SIG-M5 (cell line): ENCODE results near the gene GRHL1.
"Not testable (repeated sequence)": the region's sequence is repeated elsewhere in the genome, so short reads cannot be mapped to it uniquely, and the experiment has no call there.

ENCODE experiments used
- DNase-seq: peaks from one replicate; lab custom pipeline; 2025; lab: John Stamatoyannopoulos, UW

Gene GRHL1, protein sequence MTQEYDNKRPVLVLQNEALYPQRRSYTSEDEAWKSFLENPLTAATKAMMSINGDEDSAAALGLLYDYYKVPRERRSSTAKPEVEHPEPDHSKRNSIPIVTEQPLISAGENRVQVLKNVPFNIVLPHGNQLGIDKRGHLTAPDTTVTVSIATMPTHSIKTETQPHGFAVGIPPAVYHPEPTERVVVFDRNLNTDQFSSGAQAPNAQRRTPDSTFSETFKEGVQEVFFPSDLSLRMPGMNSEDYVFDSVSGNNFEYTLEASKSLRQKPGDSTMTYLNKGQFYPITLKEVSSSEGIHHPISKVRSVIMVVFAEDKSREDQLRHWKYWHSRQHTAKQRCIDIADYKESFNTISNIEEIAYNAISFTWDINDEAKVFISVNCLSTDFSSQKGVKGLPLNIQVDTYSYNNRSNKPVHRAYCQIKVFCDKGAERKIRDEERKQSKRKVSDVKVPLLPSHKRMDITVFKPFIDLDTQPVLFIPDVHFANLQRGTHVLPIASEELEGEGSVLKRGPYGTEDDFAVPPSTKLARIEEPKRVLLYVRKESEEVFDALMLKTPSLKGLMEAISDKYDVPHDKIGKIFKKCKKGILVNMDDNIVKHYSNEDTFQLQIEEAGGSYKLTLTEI

GRCh38 chr2:9951522-9952285, at the start of gene GRHL1:
GRHL1 (plus strand) TSS chr2:9951693; CDS start chr2:9951834, 141 bp downstream.
- peak; percentile 22 for DNase-seq

DNA sequence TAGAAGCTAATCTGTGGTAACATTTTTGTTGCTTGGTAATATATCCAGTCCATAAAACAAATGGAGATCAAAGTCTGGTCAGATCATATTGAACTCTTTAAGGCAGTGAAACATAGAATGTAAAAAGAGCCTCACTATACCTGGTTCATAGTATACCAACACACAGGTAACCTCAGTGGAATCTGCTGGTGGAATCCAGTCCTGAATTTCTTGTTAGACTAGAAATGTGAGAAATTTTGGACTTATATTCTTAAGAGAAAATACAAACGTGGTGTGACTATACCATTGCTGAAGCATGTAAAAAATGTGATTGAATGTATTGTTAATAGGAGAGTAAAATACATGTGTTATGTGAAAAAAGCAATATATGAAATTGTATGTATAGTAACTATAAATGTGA, 46.1 kb upstream of the GRHL1 start:
- DNase-seq = no peak

GRCh38 chr2:9907402-9907801, 44.1 kb upstream of the GRHL1 start:
- no peak for DNase-seq

DNA sequence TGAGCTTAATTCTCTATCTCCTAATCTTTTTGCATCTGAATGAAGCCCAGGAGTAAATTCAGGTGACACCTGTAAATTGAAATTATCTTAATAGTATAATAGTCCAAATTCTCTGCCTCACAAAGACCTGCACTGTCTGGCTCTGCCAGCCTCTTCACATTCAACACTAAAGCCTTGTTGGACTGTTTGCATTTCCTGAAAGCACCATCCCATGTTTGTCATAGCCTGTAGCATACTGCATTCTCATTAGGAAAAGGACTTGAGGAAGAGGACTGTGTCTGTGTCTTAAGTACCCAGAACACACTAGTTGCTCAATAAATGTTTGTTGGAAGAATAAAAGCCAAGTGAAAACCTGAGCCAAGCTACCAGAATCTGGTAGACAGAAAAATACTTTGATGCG, 42.9 kb upstream of the GRHL1 start:
- no peak for DNase-seq

- DNase-seq = no peak
Observed at GRCh38 chr2:9909106-9909505, 42.4 kb upstream of the GRHL1 start.

GRCh38 chr2:9910699-9911098, 40.8 kb upstream of the GRHL1 start:
- no peak for DNase-seq

- DNase-seq = no peak
Observed at GRCh38 chr2:9912468-9912867, 39.0 kb upstream of the GRHL1 start.

DNA sequence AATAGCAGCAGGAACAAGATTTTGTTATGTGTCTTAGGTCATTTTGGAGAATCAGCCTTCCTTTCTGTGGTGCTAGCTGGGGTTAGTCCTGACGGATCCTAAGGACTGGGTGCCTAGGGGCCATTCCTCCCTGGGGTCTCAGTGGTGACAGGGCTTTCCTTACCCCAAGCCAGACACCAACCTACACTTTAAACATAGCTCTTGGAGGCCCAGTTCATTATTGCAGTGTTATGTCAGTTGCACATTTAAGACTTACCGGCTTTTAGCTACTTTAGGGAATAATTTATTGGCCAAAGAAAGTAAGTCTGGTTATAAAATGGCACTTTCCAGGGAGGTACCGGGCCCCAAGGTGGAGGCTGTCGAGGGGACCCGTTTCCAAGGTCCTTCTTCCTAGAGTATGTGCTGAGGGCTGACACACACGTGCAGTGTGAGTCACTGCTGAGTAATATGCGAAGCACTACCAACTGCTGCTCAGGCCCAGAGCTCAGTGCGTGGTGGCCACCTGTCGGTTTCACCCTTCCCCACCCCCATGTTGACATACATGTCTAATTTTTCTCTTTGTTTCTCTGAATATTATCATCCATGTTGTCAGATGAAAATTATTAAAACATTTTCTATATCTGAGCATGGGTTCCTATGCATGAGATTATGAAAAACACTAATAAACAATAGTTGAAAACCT, 37.0 kb upstream of the GRHL1 start:
- DNase-seq = no peak

DNA sequence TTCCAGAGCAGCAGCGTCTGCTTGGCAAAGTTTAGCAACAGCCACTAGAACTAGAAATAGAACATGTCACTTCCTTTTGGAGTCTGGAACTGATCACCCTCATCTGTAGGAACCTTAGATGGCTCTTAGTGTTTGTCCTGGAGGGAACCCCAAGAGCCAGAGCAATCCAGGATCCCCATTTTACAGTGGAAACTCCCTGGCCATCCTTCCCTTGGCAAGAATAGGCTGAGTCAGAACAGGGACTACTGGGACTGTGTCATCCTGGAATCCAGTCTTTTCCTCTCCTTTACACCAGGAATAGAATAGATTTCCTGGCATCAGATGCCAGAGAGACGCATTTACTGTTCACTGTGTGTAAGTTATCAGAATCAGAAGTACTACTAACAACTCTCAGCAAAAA, 33.2 kb upstream of the GRHL1 start:
- DNase-seq = no peak

DNA sequence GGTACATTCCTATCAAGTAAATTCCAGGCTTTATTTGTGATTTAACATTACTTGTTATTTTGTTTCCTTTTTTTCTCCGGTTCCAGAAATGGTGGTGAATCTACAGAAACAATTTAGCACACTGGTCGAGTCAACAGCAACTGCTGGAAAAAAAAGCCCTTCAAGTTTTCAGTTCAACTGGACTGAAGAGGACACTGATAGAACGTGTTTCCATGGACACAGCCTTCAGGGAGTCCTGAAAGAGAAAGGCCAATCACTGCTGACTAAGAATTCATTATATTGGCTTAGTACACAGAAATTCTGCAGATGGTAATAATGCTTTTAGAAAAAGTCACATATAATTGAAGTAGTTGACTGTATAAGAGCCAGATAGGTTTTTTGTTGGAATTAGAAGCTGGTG, 32.0 kb upstream of the GRHL1 start:
- DNase-seq = no peak

GRCh38 chr2:9927020-9927419, 24.5 kb upstream of the GRHL1 start:
- DNase-seq = not testable (repeated sequence)

DNA sequence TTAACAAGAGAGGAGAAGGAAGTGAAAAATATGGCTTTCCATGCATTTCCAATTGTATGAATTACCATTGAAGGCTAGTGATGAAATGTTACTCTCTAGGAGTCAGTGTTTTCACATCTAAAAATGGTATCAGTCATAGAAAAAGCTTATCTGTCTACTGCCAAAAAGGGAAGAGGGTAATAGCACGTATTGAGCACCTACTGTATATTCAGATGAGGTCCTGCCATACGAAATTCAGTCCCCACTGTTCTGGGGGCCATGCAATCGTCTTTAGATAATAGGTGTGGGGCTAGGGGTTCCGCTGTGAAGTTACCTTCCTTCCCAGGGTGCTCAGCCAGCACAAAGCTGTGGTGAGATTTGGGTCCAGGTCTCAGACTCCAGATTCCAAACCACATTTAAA, 14.2 kb upstream of the GRHL1 start:
- no peak for DNase-seq

DNA sequence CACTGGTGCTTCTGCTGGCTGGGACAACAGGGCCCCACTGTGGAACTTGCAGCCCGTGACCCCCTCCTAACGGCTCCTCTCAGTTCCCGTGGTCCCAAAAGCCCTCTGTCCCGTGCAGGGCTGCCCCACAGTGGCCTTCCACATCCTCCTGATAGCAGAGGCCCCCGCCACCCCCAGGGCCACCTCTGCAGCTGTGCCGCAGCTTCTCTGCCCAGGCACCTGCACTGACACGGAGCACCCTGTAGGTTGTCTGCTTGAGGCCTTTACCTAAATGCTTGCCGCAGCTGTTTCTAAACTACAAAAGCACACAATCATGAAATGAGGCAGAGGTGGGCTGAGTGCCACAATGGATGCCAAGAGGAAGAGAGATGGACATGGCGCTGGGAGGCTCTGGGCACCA, 13.5 kb upstream of the GRHL1 start:
- DNase-seq = no peak

- no peak for DNase-seq
Observed at GRCh38 chr2:9939587-9940485, 11.7 kb upstream of the GRHL1 start.

DNA sequence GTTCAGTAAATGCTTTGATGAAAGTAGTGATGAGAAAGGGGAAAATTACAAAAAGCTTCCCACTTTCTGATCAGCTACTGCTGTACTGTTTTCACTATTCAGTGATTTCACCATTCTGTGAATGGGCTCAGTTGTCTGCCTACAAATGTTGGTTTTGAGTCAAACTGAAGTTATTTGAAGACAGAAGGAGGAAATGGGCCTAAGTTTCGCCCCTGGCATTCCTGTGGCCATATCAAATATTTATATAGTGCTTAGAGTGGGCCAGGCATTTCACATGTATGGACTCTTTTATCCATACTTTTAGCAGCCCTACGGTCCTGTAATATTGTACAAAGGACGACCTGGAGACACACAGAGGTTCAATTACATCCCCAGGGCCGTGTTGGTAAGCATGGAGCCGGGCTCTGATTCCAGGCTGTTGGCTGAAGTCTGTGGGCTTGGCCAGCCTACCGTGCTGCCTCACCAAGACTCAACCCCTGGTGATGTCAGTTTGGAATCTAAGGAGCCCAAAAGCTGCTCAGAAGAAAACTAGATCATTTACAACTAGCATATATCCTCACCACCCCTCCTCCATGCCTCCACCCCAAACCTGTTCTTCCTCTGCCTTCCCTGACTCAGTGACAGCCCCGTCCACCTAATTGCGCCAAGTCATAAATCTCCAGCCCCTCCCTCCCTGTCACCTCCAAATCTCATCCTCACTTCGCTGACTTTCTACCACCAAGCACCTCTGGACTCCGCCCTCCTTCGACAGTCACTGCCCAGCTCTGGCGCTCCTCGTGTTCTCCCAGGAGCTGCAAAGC, 10.1 kb upstream of the GRHL1 start:
- DNase-seq = no peak

DNA sequence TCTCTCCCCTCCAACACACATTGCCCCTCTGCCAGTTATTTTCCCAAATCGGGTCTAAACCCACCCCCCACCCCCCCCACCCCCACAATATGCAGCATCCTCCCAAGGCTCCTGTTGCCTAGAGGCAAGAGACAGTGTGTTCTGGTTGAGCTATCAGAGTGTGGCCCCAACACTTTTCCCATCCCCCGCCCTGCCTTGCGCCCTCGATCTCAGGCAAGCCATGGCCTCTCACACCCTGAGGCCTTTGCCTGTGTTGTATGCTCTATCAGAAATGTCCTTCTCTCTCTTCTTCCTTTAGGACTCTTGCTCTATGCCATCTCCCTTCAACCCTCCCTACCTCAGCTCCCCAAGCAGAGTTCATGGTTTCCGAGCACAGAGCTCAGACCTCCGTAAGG, 9.5 kb upstream of the GRHL1 start:
- DNase-seq = no peak

- DNase-seq = no peak
Observed at GRCh38 chr2:9944330-9944758, 7.1 kb upstream of the GRHL1 start.

DNA sequence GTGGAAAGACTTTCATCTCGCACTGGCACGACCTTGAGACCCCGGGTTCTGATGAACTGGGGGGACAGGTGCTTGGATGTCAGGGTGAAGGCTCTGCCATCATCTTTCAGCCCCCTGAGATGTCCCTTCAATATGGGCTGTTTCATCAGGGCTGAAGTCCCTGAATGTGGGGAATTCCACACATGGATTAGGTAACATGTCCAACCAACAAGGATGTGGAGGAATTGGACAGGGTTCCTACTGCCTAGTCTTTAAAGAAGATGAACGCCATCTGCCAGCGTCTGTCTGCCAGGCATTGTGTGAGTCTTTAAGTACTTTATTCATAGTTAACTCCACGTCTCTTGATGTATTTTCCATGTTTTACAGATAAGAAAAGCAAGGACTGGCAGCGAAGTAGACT, 5.9 kb upstream of the GRHL1 start:
- DNase-seq = no peak

DNA sequence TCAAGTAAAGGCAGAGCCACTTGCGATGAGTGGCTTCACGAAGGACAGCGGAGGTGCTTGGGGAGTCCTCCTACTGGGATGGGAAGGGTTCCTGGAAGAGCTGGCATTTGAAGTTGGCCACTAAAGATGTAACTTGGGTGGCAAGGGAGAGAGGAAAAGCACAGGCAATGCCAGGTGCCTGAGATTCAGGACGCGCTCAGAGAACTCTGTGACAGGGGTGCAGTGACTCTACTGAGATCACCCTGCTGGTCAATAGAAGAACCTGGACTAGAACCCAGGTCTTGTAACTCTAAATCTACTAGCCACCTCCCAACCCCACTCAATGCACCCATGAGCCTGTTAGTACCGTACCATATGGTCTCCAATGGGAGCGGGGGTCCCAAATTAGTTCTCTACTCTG, 5.4 kb upstream of the GRHL1 start:
- DNase-seq = no peak

DNA sequence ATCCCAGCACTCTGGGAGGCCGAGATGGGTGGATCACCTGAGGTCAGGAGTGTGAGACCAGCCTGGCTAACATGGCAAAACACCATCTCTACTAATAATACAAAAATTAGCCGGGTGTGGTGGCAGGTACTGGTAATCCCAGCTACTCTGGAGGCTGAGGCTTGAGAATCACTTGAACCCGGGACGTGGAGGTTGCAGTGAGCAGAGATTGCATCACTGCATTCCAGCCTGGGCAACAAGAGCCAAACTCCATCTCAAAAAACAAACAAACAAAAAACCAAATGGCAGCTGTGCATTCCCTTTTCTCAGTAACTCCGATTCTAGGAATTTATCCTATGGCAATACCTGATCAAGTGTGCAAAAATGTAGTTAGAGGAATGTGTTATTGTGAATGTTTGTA, 4.7 kb upstream of the GRHL1 start:
- no peak for DNase-seq

GRCh38 chr2:9948721-9949120, 2.8 kb upstream of the GRHL1 start:
- no peak for DNase-seq
